ENCODE data around the gene SLC35G6.

SLC35G6 gene

GRCh38 chr17:7508145-7508544 lies 26.9 kb downstream of the SLC35G6 start:
- DNase-seq (ENCODE audit: low read depth) = no peak

GRCh38 chr17:7508846-7509245 lies 27.6 kb downstream of the SLC35G6 start:
- no peak for DNase-seq (ENCODE audit: low read depth)

- no peak for DNase-seq (ENCODE audit: low read depth)
Observed at GRCh38 chr17:7509937-7510336, 28.7 kb downstream of the SLC35G6 start.

GRCh38 chr17:7511108-7511507 lies 29.9 kb downstream of the SLC35G6 start:
- DNase-seq (ENCODE audit: low read depth) = no peak

- no peak for DNase-seq (ENCODE audit: low read depth)
Observed at GRCh38 chr17:7512105-7512504, 30.9 kb downstream of the SLC35G6 start.

- DNase-seq (ENCODE audit: low read depth) = no peak
Observed at GRCh38 chr17:7512824-7513540, 31.7 kb downstream of the SLC35G6 start.

GRCh38 chr17:7513850-7514419 lies 32.7 kb downstream of the SLC35G6 start:
- DNase-seq (ENCODE audit: low read depth) = no peak

- DNase-seq (ENCODE audit: low read depth) = no peak
Observed at GRCh38 chr17:7515911-7516610, 34.8 kb downstream of the SLC35G6 start.

- no peak for DNase-seq (ENCODE audit: low read depth)
Observed at GRCh38 chr17:7523033-7523432, 41.8 kb downstream of the SLC35G6 start.

- DNase-seq (ENCODE audit: low read depth) = no peak
Observed at GRCh38 chr17:7528842-7529241, 47.6 kb downstream of the SLC35G6 start.

GRCh38 chr17:7530023-7530900 lies 49.0 kb downstream of the SLC35G6 start:
- no peak for DNase-seq (ENCODE audit: low read depth)
